Stimulated activated CD8-positive, alpha-beta memory T cell treated with anti-CD3 and anti-CD28 coated beads, Interleukin-15, amount 100 ng/mL, for 1 hour (primary cell): ENCODE results near the gene AMZ1.

Experiments
- DNase-seq: peaks from one replicate; pipeline ENCODE4 v3.0.0-alpha.2; 2020; ENCODE audit warnings: low read depth

AMZ1 gene

GRCh38 chr7:2754086-2754485 lies 66.1 kb downstream of the AMZ1 start:
- no peak for DNase-seq

GRCh38 chr7:2754912-2755311 lies 66.9 kb downstream of the AMZ1 start:
- DNase-seq: no peak

- no peak for DNase-seq
These were observed 67.5 kb downstream of the AMZ1 start for GRCh38 chr7:2755531-2755930.

GRCh38 chr7:2757361-2757903 lies 69.4 kb downstream of the AMZ1 start:
- no peak for DNase-seq

GRCh38 chr7:2757904-2758672 lies 70.1 kb downstream of the AMZ1 start:
- peak; percentile 7 for DNase-seq

GRCh38 chr7:2758673-2759616 lies 70.9 kb downstream of the AMZ1 start:
- DNase-seq: no peak

- DNase-seq: no peak
These were observed 71.7 kb downstream of the AMZ1 start for GRCh38 chr7:2759736-2760097.

GRCh38 chr7:2760098-2760889 lies 72.3 kb downstream of the AMZ1 start:
- DNase-seq: no peak

- no peak for DNase-seq
These were observed 73.2 kb downstream of the AMZ1 start for GRCh38 chr7:2761131-2761624.

GRCh38 chr7:2761801-2762497 lies 73.9 kb downstream of the AMZ1 start:
- DNase-seq: no peak

- no peak for DNase-seq
These were observed 75.6 kb downstream of the AMZ1 start for GRCh38 chr7:2763597-2763996.

- DNase-seq: no peak
These were observed 76.6 kb downstream of the AMZ1 start for GRCh38 chr7:2764621-2765020.
